Measurements from ENCODE around the gene ART3.

ART3 gene

DNA sequence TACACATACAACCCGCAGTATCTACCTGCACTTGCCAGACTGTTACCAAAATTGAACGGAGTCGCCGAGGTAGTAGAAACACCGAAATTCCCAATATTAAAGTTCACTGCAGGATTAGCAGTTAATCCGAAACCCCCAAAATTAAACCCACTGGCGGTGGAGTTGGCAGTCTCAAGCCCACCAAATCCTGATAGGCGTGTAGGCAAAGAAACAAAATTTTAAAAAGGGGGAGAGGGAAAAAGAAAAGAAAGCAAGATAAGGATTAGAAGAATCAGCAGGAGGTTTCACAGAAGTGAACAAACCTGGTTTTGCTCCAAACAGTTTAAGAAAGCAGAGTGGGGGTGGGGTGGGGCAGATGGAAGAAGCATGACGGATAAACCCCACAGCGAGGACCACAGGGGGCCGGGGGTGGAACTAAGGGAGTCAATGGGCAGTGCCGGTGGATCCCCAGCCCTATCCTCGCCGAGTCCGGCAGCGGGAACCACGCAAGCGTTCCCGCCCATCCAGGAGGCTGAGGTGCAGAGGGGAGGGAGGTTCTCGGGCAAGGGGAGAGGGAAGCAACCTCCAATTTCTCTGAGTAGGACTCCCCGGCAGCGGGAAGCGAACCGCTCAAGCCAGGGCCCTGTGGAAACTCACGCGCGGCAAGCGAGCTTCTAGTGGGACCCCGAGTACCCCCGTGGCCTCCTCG is 73.1 kb downstream of the ART3 start:
- POLR2A ChIA-PET = interaction anchor here (0.6 to 1.0 kb wide), 3 partner anchors 22 to 110 kb away, joined by 3 to 4 read pairs (median 3); no protein-coding TSS in a partner anchor
- TF ChIP-seq PRDM1 (tag by site-specific recombination; IDR thresholded peaks at IDR 0.05) = peak; percentile 86
- TF ChIP-seq GLI4 (tag by site-specific recombination; IDR thresholded peaks at IDR 0.05) = no peak
- no peak for TF ChIP-seq ZNF518A (tag by site-specific recombination; conservative IDR thresholded peaks at IDR 0.05; ENCODE audit: low read depth)
- TF ChIP-seq, protein P1, sequence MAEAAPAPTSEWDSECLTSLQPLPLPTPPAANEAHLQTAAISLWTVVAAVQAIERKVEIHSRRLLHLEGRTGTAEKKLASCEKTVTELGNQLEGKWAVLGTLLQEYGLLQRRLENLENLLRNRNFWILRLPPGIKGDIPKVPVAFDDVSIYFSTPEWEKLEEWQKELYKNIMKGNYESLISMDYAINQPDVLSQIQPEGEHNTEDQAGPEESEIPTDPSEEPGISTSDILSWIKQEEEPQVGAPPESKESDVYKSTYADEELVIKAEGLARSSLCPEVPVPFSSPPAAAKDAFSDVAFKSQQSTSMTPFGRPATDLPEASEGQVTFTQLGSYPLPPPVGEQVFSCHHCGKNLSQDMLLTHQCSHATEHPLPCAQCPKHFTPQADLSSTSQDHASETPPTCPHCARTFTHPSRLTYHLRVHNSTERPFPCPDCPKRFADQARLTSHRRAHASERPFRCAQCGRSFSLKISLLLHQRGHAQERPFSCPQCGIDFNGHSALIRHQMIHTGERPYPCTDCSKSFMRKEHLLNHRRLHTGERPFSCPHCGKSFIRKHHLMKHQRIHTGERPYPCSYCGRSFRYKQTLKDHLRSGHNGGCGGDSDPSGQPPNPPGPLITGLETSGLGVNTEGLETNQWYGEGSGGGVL (tag by site-specific recombination; IDR thresholded peaks at IDR 0.05) = peak; percentile 84
- peak; percentile 10; the same call in 1 of the 2 replicates for TF ChIP-seq KLF10 (tag by site-specific recombination; IDR thresholded peaks at IDR 0.05)
- TF ChIP-seq IKZF3 (tag by site-specific recombination; IDR thresholded peaks at IDR 0.05) = 0 out of 2 replicates have a peak, but pooled peaks have one; percentile 24
- TF ChIP-seq ZNF112 (tag by site-specific recombination; IDR thresholded peaks at IDR 0.05) = no peak
- peak; percentile 38; the same call in 1 of the 2 replicates for TF ChIP-seq ZNF366 (tag by site-specific recombination; conservative IDR thresholded peaks at IDR 0.05)
- TF ChIP-seq, protein P2, sequence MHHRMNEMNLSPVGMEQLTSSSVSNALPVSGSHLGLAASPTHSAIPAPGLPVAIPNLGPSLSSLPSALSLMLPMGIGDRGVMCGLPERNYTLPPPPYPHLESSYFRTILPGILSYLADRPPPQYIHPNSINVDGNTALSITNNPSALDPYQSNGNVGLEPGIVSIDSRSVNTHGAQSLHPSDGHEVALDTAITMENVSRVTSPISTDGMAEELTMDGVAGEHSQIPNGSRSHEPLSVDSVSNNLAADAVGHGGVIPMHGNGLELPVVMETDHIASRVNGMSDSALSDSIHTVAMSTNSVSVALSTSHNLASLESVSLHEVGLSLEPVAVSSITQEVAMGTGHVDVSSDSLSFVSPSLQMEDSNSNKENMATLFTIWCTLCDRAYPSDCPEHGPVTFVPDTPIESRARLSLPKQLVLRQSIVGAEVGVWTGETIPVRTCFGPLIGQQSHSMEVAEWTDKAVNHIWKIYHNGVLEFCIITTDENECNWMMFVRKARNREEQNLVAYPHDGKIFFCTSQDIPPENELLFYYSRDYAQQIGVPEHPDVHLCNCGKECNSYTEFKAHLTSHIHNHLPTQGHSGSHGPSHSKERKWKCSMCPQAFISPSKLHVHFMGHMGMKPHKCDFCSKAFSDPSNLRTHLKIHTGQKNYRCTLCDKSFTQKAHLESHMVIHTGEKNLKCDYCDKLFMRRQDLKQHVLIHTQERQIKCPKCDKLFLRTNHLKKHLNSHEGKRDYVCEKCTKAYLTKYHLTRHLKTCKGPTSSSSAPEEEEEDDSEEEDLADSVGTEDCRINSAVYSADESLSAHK (tag by site-specific recombination; IDR thresholded peaks at IDR 0.05) = peak; percentile 87
- peak; percentile 88 for TF ChIP-seq GLIS2 (tag by site-specific recombination; IDR thresholded peaks at IDR 0.05)
- TF ChIP-seq FEZF1 (tag by site-specific recombination; IDR thresholded peaks at IDR 0.05) = peak; percentile 84
- no peak for TF ChIP-seq ZNF184 (tag by site-specific recombination; IDR thresholded peaks at IDR 0.05)
- peak; percentile 51; the same call in 1 of the 2 replicates for TF ChIP-seq ZNF76 (tag by site-specific recombination; IDR thresholded peaks at IDR 0.05; ENCODE audit: borderline replicate concordance, low read depth)
- TF ChIP-seq ZNF157 (tag by site-specific recombination; IDR thresholded peaks at IDR 0.05) = no peak
- TF ChIP-seq, protein P3, sequence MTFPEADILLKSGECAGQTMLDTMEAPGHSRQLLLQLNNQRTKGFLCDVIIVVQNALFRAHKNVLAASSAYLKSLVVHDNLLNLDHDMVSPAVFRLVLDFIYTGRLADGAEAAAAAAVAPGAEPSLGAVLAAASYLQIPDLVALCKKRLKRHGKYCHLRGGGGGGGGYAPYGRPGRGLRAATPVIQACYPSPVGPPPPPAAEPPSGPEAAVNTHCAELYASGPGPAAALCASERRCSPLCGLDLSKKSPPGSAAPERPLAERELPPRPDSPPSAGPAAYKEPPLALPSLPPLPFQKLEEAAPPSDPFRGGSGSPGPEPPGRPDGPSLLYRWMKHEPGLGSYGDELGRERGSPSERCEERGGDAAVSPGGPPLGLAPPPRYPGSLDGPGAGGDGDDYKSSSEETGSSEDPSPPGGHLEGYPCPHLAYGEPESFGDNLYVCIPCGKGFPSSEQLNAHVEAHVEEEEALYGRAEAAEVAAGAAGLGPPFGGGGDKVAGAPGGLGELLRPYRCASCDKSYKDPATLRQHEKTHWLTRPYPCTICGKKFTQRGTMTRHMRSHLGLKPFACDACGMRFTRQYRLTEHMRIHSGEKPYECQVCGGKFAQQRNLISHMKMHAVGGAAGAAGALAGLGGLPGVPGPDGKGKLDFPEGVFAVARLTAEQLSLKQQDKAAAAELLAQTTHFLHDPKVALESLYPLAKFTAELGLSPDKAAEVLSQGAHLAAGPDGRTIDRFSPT (tag by site-specific recombination; IDR thresholded peaks at IDR 0.05) = peak; percentile 48; the same call in 1 of the 2 replicates
- TF ChIP-seq GLIS1 (tag by site-specific recombination; IDR thresholded peaks at IDR 0.05) = peak; percentile 93
- TF ChIP-seq ZBTB48 (tag by site-specific recombination; IDR thresholded peaks at IDR 0.05) = peak; percentile 75; the same call in 1 of the 2 replicates
- peak; percentile 87 for TF ChIP-seq SP2 (tag by site-specific recombination; IDR thresholded peaks at IDR 0.05)
- TF ChIP-seq ZNF629 (tag by site-specific recombination; IDR thresholded peaks at IDR 0.05) = peak; percentile 32; the same call in 1 of the 2 replicates
- no peak for TF ChIP-seq ZSCAN5A (tag by site-specific recombination; IDR thresholded peaks at IDR 0.05)
- peak; percentile 53; the same call in 1 of the 2 replicates for TF ChIP-seq ZNF423 (tag by site-specific recombination; IDR thresholded peaks at IDR 0.05)
- peak; percentile 8; the same call in 1 of the 2 replicates for TF ChIP-seq ZNF335 (tag by site-specific recombination; conservative IDR thresholded peaks at IDR 0.05)

More for the DNA sequence above, 73.1 kb downstream of the ART3 start:
- CTCF ChIA-PET = no interaction called here
- H3K4me1 ChIP-seq (ENCODE audit: control insufficient read depth, insufficient read depth, low read length) = no peaks in the 10 kb centered on the region; the same call in 1 of the 2 replicates
- peak overlapping the region; percentile 92 for H3K4me3 ChIP-seq (ENCODE audit: low read depth, low read length)
- peaks cover 0 to 11% of the 10 kb centered on the region in 2 experiments; a peak in 1 of 3 replicates for H3K36me3 ChIP-seq (ENCODE audit: control insufficient read depth in 2 of 2, insufficient read depth in 1 of 2, low read length in 2 of 2)
- H3K27ac ChIP-seq (ENCODE audit: extremely low read depth, low read depth, low read length) = peak overlapping the region; percentile 61
- no peaks in the 10 kb centered on the region for H3K9me3 ChIP-seq (ENCODE audit: control insufficient read depth, insufficient read depth, low read depth, low read length)
